Caco-2 (cell line): ENCODE data around the gene HDAC9. TPM values are rescaled to one million over a fixed set of nuclear protein-coding genes. Genes with fewer than 3 reads are reported as not detected.
A peak's percentile ranks its signal among the peaks of the same experiment; 100 is the strongest.

Source experiments
- BruUV-seq: library from RNA; stranded (reverse); fragments of 400-500 nt; replicated peaks from 2 replicates; lab custom pipeline; 2021; lab: Mats Ljungman, UMichigan
- CTCF ChIA-PET: fragments of 300-600 bp; sonication (Branson Sonifier 250); formaldehyde crosslinking; loops from one replicate; lab custom pipeline; 2022; ENCODE audit warnings: antibody characterized with exemption; lab: Charles Lee
- POLR2A ChIA-PET: fragments of 300-600 bp; sonication (Branson Sonifier 250); formaldehyde crosslinking; loops from one replicate; lab custom pipeline; 2022; ENCODE audit warnings: antibody characterized with exemption; lab: Charles Lee
- DNase-seq, 2 experiments: peaks; one replicate each; pipeline versions ENCODE4 v3.0.0 to v3.0.0-alpha.2; 2020 to 2022
- H3K27me3 ChIP-seq: replicated peaks from 2 replicates; pipeline ENCODE4 v1.6.0; 2011; ENCODE audit warnings: low read length; ENCODE audit not compliant: control insufficient read depth, insufficient read depth
- H3K36me3 ChIP-seq: 2 replicates; pipeline ENCODE4 v1.5.1; 2011; ENCODE audit warnings: low read length; ENCODE audit not compliant: control insufficient read depth, insufficient read depth
- H3K4me1 ChIP-seq: fragments of 250-450 bp; sonication (Bioruptor Pico); 2 replicates; pipeline ENCODE4 v1.5.1; 2020; ENCODE audit warnings: mild to moderate bottlenecking
- H3K4me3 ChIP-seq: 2 replicates; pipeline ENCODE4 v1.5.1; 2011; ENCODE audit warnings: low read depth, mild to moderate bottlenecking, control low read depth, low read length
- H3K9me3 ChIP-seq: fragments of 250-450 bp; sonication (Bioruptor Pico); 2 replicates; pipeline ENCODE4 v1.5.1; 2020; ENCODE audit warnings: mild to moderate bottlenecking, moderate library complexity
- H3K27ac Mint-ChIP-seq: one replicate; pipeline ENCODE4 v1.8.0; 2022; ENCODE audit warnings: mixed read lengths; ENCODE audit not compliant: unreplicated experiment
- H3K27me3 Mint-ChIP-seq: one replicate; pipeline ENCODE4 v1.8.0; 2022; ENCODE audit warnings: mixed read lengths; ENCODE audit not compliant: insufficient read depth, unreplicated experiment
- H3K36me3 Mint-ChIP-seq: one replicate; pipeline ENCODE4 v1.8.0; 2022; ENCODE audit warnings: mild to moderate bottlenecking, mixed read lengths; ENCODE audit not compliant: insufficient read depth, unreplicated experiment
- H3K4me1 Mint-ChIP-seq: one replicate; pipeline ENCODE4 v1.8.0; 2022; ENCODE audit warnings: low read depth, mixed read lengths; ENCODE audit not compliant: unreplicated experiment
- H3K4me3 Mint-ChIP-seq: one replicate; pipeline ENCODE4 v1.8.0; 2022; ENCODE audit warnings: mild to moderate bottlenecking, moderate library complexity, mixed read lengths; ENCODE audit not compliant: unreplicated experiment
- H3K9me3 Mint-ChIP-seq: one replicate; pipeline ENCODE4 v1.8.0; 2022; ENCODE audit warnings: mixed read lengths; ENCODE audit not compliant: unreplicated experiment
- intact Hi-C: fragments of 100-400 bp; cut with micrococcal nuclease; formaldehyde crosslinking; loops from one replicate; pipeline ENCODE4 v1.10.0; 2022; ENCODE audit not compliant: unreplicated experiment
- total RNA-seq: library from RNA; stranded (reverse); gene quantifications from 2 replicates; pipeline ENCODE4 v1.2.3, GENCODE V29; 2022
- TF ChIP-seq, protein P1 (sequence below), 2 experiments: fragments of 200-600 bp in 1 of 2; IDR thresholded peaks; 1 replicate in 1 of 2; 2 replicates in 1 of 2; pipeline versions ENCODE4 v1.5.1 to v1.8.0; 2011 to 2022; ENCODE audit warnings: antibody characterized with exemption in 1 of 2, control low read depth in 1 of 2, inconsistent platforms in 1 of 2, low read depth in 1 of 2, low read length in 1 of 2, mild to moderate bottlenecking in 1 of 2, moderate library complexity in 1 of 2; ENCODE audit not compliant: insufficient read depth in 1 of 2, severe bottlenecking in 1 of 2, unreplicated experiment in 1 of 2

HDAC9 gene
- total RNA-seq, 1 experiment from 2014 or later: 0.27 TPM

DNA sequence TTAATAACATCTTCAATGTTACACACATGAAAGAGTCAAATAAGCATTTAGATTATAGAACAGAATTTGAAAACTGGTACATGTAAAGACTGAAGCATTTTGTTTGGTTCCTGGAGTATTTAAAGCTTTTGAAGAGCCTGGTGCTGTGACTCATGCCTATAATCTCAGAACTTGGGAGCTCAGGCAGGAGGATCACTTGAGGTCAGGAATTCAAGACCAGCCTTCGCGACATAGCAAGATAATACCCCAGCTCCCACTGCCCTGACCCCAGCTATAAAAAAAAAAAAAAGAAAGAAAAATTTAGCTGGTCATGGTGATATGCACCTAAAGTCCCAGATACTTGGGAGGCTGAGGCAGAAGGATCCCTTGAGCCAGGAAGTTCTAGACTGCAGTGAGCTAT is 87.8 kb downstream of the HDAC9 start:
- no peak overlapping the region for H3K4me3 Mint-ChIP-seq
- Histone ChIP-seq H3K4me3 (no peak overlapping the region), H3K9me3 (no peaks in the 10 kb centered on the region), H3K36me3 (no peaks in the 10 kb centered on the region), H3K4me1 (no peaks in the 10 kb centered on the region), H3K27me3 (no peaks in the 10 kb centered on the region)
- no peaks in the 10 kb centered on the region for H3K27me3 Mint-ChIP-seq
- intact Hi-C loops: no loop called here
- no TSS peak for BruUV-seq
- ChIA-PET CTCF (no interaction called here), POLR2A (no interaction called here)
- H3K27ac Mint-ChIP-seq: no peak overlapping the region
- H3K36me3 Mint-ChIP-seq: no peaks in the 10 kb centered on the region
- no peaks in the 10 kb centered on the region for H3K9me3 Mint-ChIP-seq
- no peak for DNase-seq
- TF ChIP-seq, protein P1, sequence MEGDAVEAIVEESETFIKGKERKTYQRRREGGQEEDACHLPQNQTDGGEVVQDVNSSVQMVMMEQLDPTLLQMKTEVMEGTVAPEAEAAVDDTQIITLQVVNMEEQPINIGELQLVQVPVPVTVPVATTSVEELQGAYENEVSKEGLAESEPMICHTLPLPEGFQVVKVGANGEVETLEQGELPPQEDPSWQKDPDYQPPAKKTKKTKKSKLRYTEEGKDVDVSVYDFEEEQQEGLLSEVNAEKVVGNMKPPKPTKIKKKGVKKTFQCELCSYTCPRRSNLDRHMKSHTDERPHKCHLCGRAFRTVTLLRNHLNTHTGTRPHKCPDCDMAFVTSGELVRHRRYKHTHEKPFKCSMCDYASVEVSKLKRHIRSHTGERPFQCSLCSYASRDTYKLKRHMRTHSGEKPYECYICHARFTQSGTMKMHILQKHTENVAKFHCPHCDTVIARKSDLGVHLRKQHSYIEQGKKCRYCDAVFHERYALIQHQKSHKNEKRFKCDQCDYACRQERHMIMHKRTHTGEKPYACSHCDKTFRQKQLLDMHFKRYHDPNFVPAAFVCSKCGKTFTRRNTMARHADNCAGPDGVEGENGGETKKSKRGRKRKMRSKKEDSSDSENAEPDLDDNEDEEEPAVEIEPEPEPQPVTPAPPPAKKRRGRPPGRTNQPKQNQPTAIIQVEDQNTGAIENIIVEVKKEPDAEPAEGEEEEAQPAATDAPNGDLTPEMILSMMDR (IDR thresholded peaks at IDR 0.05; ENCODE audit: insufficient read depth in 1 of 2, low read depth in 1 of 2, low read length in 1 of 2, severe bottlenecking in 1 of 2, unreplicated experiment in 1 of 2): no peak
- H3K4me1 Mint-ChIP-seq: no peaks in the 10 kb centered on the region

GRCh38 chr7:18590241-18590640 is 94.7 kb downstream of the HDAC9 start:
- TF ChIP-seq, protein P1 (IDR thresholded peaks at IDR 0.05; ENCODE audit: insufficient read depth in 1 of 2, low read depth in 1 of 2, low read length in 1 of 2, severe bottlenecking in 1 of 2, unreplicated experiment in 1 of 2): no peak
- intact Hi-C loops: loop anchor here (1.0 to 5.0 kb wide), 2 partner anchors 76 to 852 kb away; no protein-coding TSS in a partner anchor
- Histone ChIP-seq H3K9me3 (no peaks in the 10 kb centered on the region), H3K27me3 (no peaks in the 10 kb centered on the region), H3K4me3 (no peak overlapping the region), H3K36me3 (no peaks in the 10 kb centered on the region), H3K4me1 (no peaks in the 10 kb centered on the region)
- POLR2A ChIA-PET: no interaction called here
- H3K4me3 Mint-ChIP-seq: no peak overlapping the region
- no peaks in the 10 kb centered on the region for H3K4me1 Mint-ChIP-seq
- no peaks in the 10 kb centered on the region for H3K9me3 Mint-ChIP-seq
- H3K27ac Mint-ChIP-seq: no peak overlapping the region
- no peaks in the 10 kb centered on the region for H3K27me3 Mint-ChIP-seq
- no peak for DNase-seq
- H3K36me3 Mint-ChIP-seq: no peaks in the 10 kb centered on the region
- CTCF ChIA-PET: no interaction called here
- no TSS peak for BruUV-seq

- TF ChIP-seq, protein P1 (IDR thresholded peaks at IDR 0.05; ENCODE audit: insufficient read depth in 1 of 2, low read depth in 1 of 2, low read length in 1 of 2, severe bottlenecking in 1 of 2, unreplicated experiment in 1 of 2): peak; percentile 35 to 60
- peak in 1 of 2 experiments; percentile 9 for DNase-seq
- no peaks in the 10 kb centered on the region for H3K9me3 ChIP-seq
- CTCF ChIA-PET: no interaction called here
- Mint-ChIP-seq H3K36me3 (no peaks in the 10 kb centered on the region), H3K27ac (no peak overlapping the region), H3K27me3 (no peaks in the 10 kb centered on the region), H3K4me1 (no peaks in the 10 kb centered on the region), H3K9me3 (no peaks in the 10 kb centered on the region), H3K4me3 (no peak overlapping the region)
- H3K36me3 ChIP-seq: no peaks in the 10 kb centered on the region
- H3K4me1 ChIP-seq: no peaks in the 10 kb centered on the region
- H3K4me3 ChIP-seq: no peak overlapping the region
- no TSS peak for BruUV-seq
- H3K27me3 ChIP-seq: no peaks in the 10 kb centered on the region; the same call in 1 of the 2 replicates
- POLR2A ChIA-PET: no interaction called here
- intact Hi-C loops: loop anchor here (1.0 to 5.0 kb wide), 2 partner anchors 75 to 851 kb away; no protein-coding TSS in a partner anchor
These were observed 95.3 kb downstream of the HDAC9 start for GRCh38 chr7:18590744-18591340.
